PC-3 (cell line): Measurements from ENCODE around the gene RESP18. TPM values are rescaled to one million over a fixed set of nuclear protein-coding genes. Genes with fewer than 3 reads are reported as not detected.
A peak's percentile ranks its signal among the peaks of the same experiment; 100 is the strongest.

Experiments
- ATAC-seq: fragments of 200-7000 bp; cut with Tn5 transposase; 2 replicates; pipeline ENCODE4 v1.9.1; 2020; ENCODE audit warnings: mild to moderate bottlenecking, moderate library complexity
- BruUV-seq: library from RNA; stranded (reverse); fragments of 400-500 nt; replicated peaks from 2 replicates; lab custom pipeline; 2021; lab: Mats Ljungman, UMichigan
- CTCF ChIA-PET: fragments of 300-600 bp; sonication (Branson Sonifier 250); formaldehyde crosslinking; loops from one replicate; lab custom pipeline; 2022; ENCODE audit warnings: antibody characterized with exemption; lab: Charles Lee
- POLR2A ChIA-PET: fragments of 300-600 bp; sonication (Branson Sonifier 250); formaldehyde crosslinking; loops from one replicate; lab custom pipeline; 2022; ENCODE audit warnings: antibody characterized with exemption; ENCODE audit not compliant: unreplicated experiment; lab: Charles Lee
- DNase-seq: peaks from one replicate; pipeline ENCODE4 v3.0.0-alpha.2; 2015
- H2AFZ ChIP-seq: fragments of 300-600 bp; sonication (generic); 2 replicates; pipeline ENCODE4 v1.6.0; 2016; ENCODE audit warnings: antibody characterized with exemption, low read length
- H3F3A ChIP-seq: fragments of 300-600 bp; sonication (generic); one replicate; pipeline ENCODE4 v1.6.0; 2017; ENCODE audit warnings: antibody characterized with exemption, low read length, control low read depth, mild to moderate bottlenecking; ENCODE audit not compliant: unreplicated experiment
- H3K27ac ChIP-seq: fragments of 300-600 bp; sonication (generic); 2 replicates; pipeline ENCODE4 v1.5.1; 2016; ENCODE audit warnings: mild to moderate bottlenecking, low read length
- H3K27me3 ChIP-seq: fragments of 300-600 bp; sonication (generic); 2 replicates; pipeline ENCODE4 v1.6.1; 2016; ENCODE audit warnings: low read length, mixed read lengths
- H3K36me3 ChIP-seq: fragments of 300-600 bp; sonication (generic); 2 replicates; pipeline ENCODE4 v1.6.1; 2016; ENCODE audit warnings: low read depth, mixed run types, low read length, mixed read lengths
- H3K4me1 ChIP-seq: fragments of 300-600 bp; sonication (generic); 2 replicates; pipeline ENCODE4 v1.5.1; 2016; ENCODE audit warnings: low read length; ENCODE audit not compliant: insufficient read depth
- H3K4me2 ChIP-seq: fragments of 300-600 bp; sonication (generic); 2 replicates; pipeline ENCODE4 v1.6.0; 2016; ENCODE audit warnings: low read length
- H3K4me3 ChIP-seq: fragments of 300-600 bp; sonication (generic); 2 replicates; pipeline ENCODE4 v1.5.1; 2016; ENCODE audit warnings: mild to moderate bottlenecking, low read length, mixed read lengths
- H3K79me2 ChIP-seq: fragments of 300-600 bp; sonication (generic); 2 replicates; pipeline ENCODE4 v1.6.1; 2017; ENCODE audit warnings: low read length, mixed read lengths
- H3K9ac ChIP-seq: fragments of 300-600 bp; sonication (generic); 2 replicates; pipeline ENCODE4 v1.6.0; 2016; ENCODE audit warnings: mild to moderate bottlenecking, low read length
- H3K9me2 ChIP-seq: fragments of 300-600 bp; sonication (generic); replicated peaks from 2 replicates; pipeline ENCODE4 v1.6.1; 2016; ENCODE audit warnings: mixed run types, low read length, mixed read lengths
- H3K9me3 ChIP-seq: fragments of 300-600 bp; sonication (generic); 2 replicates; pipeline ENCODE4 v1.6.1; 2016; ENCODE audit warnings: low read length, mixed read lengths
- H4K20me1 ChIP-seq: fragments of 300-600 bp; sonication (generic); 2 replicates; pipeline ENCODE4 v1.6.1; 2016; ENCODE audit warnings: low read length, mixed read lengths
- EZH2 ChIP-seq: fragments of 300-600 bp; sonication (generic); IDR thresholded peaks from one replicate; pipeline ENCODE4 v1.6.1; 2017; ENCODE audit warnings: antibody characterized with exemption, mild to moderate bottlenecking, low read length; ENCODE audit not compliant: unreplicated experiment
- EZH2phosphoT487 ChIP-seq: fragments of 300-600 bp; sonication (generic); IDR thresholded peaks from 2 replicates; pipeline ENCODE4 v1.6.1; 2018; ENCODE audit warnings: mild to moderate bottlenecking, antibody characterized with exemption, low read length, borderline replicate concordance
- intact Hi-C: fragments of 100-400 bp; cut with micrococcal nuclease; formaldehyde crosslinking; loops from 2 replicates; pipeline ENCODE4 v1.9.0; 2023
- total RNA-seq: library from RNA; depleted of rRNA; stranded (reverse); fragments of >200 nt; gene quantifications from 2 replicates; pipeline ENCODE4 v1.2.3, GENCODE V29; 2014
- TF ChIP-seq, protein P1 (sequence below): fragments of 300-600 bp; sonication (generic); conservative IDR thresholded peaks from 2 replicates; pipeline ENCODE4 v1.5.1; 2017; ENCODE audit warnings: antibody characterized with exemption, low read depth, mild to moderate bottlenecking, low read length

Gene RESP18
- total RNA-seq, 1 experiment from 2014 or later, result not detected

DNA sequence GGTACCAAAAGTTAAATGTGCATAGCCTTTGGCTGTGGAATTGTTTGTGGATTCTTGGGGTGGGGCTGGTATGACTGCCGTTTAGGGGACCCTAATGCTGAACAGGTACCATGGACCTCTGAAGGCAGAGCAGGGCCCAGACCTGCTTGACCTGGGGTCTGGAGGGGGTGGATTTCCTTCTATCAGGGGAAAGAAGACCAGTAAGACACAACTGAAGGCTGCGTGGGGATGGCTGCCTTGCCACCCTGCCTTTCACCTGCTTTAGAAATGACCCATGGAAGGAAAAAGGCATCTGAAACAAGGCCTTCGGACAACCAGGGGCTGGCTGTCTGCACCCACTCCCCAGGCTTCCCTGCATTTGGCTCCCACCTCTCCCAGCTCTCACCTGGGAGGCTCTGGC, 17.7 kb upstream of the RESP18 start:
- H4K20me1 ChIP-seq, result no peaks in the 10 kb centered on the region
- no peak overlapping the region for H3K4me3 ChIP-seq
- no peak overlapping the region for H2AFZ ChIP-seq
- ChIA-PET CTCF (interaction anchor here (1.0 kb wide), 1 partner anchor 25 kb away, joined by 3 read pairs; no protein-coding TSS in a partner anchor), POLR2A (interaction anchor here (0.6 kb wide), 1 partner anchor 238 kb away, joined by 6 read pairs; no protein-coding TSS in a partner anchor)
- no peaks in the 10 kb centered on the region for H3K79me2 ChIP-seq
- no peak overlapping the region for H3K27ac ChIP-seq
- no peak for DNase-seq
- H3K9me3 ChIP-seq, result no peaks in the 10 kb centered on the region
- H3K36me3 ChIP-seq, result no peaks in the 10 kb centered on the region
- H3F3A ChIP-seq, result no peaks in the 10 kb centered on the region
- no peaks in the 10 kb centered on the region for H3K27me3 ChIP-seq
- no peak overlapping the region for H3K9ac ChIP-seq
- BruUV-seq, result no TSS peak
- no peaks in the 10 kb centered on the region for H3K9me2 ChIP-seq
- TF ChIP-seq, protein P1, sequence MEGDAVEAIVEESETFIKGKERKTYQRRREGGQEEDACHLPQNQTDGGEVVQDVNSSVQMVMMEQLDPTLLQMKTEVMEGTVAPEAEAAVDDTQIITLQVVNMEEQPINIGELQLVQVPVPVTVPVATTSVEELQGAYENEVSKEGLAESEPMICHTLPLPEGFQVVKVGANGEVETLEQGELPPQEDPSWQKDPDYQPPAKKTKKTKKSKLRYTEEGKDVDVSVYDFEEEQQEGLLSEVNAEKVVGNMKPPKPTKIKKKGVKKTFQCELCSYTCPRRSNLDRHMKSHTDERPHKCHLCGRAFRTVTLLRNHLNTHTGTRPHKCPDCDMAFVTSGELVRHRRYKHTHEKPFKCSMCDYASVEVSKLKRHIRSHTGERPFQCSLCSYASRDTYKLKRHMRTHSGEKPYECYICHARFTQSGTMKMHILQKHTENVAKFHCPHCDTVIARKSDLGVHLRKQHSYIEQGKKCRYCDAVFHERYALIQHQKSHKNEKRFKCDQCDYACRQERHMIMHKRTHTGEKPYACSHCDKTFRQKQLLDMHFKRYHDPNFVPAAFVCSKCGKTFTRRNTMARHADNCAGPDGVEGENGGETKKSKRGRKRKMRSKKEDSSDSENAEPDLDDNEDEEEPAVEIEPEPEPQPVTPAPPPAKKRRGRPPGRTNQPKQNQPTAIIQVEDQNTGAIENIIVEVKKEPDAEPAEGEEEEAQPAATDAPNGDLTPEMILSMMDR, result no peak
- TF ChIP-seq EZH2phosphoT487, result no peak
- no peak for TF ChIP-seq EZH2
- intact Hi-C loops, result no loop called here
- ATAC-seq, result no peak
- H3K4me2 ChIP-seq, result no peak overlapping the region
- H3K4me1 ChIP-seq, result no peaks in the 10 kb centered on the region

DNA sequence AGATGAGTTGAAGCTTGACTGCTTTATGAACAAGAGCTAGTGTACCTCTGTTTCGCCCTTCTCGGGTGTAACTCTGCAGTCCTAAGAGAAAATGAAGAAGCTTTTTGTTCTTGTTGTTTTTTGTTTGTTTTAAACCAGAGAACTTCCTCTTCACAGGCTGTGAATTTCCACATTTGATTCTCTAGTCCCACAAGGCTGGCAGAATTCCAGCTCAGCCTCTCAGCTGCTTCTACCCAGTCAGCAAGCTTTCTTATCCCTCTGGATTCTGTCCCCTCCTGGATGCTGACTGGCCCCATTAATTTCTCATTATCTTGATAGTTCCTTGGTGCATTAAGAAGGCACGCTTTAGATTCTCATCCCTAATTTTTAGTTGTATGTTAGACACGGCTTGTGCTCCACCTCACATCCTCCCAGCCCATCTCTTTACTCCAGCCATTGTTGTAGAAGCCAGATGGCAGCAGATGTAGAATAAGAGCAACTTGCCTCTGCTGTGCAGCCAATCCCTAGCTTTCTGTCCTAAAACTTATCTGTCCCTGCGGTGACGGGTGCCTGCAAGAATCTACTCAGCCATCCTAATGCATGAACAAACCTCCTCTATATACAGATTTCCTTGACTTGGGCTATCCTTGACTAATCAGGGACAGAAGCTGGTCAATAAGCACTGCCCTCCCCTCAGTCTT, 12.3 kb upstream of the RESP18 start:
- no peaks in the 10 kb centered on the region for H4K20me1 ChIP-seq
- no peaks in the 10 kb centered on the region for H3K79me2 ChIP-seq
- no peaks in the 10 kb centered on the region for H3K36me3 ChIP-seq
- ChIA-PET CTCF (interaction anchor here (0.5 to 0.7 kb wide), 2 partner anchors 106 to 167 kb away, joined by 3 to 5 read pairs; no protein-coding TSS in a partner anchor), POLR2A (no interaction called here)
- H3K27ac ChIP-seq, result no peak overlapping the region
- no peak overlapping the region for H3K9ac ChIP-seq
- H3K27me3 ChIP-seq, result no peaks in the 10 kb centered on the region; the same call in 1 of the 2 replicates
- intact Hi-C loops, result no loop called here
- no peaks in the 10 kb centered on the region for H3F3A ChIP-seq
- no peak overlapping the region for H2AFZ ChIP-seq
- no peak overlapping the region for H3K4me3 ChIP-seq
- no peak overlapping the region for H3K4me2 ChIP-seq
- no peak for TF ChIP-seq EZH2phosphoT487
- TF ChIP-seq, protein P1, result no peak
- no peak for TF ChIP-seq EZH2
- no peaks in the 10 kb centered on the region for H3K9me2 ChIP-seq
- H3K4me1 ChIP-seq, result no peaks in the 10 kb centered on the region
- peak; percentile 18 for DNase-seq
- ATAC-seq, result no peak
- H3K9me3 ChIP-seq, result no peaks in the 10 kb centered on the region
- no TSS peak for BruUV-seq

DNA sequence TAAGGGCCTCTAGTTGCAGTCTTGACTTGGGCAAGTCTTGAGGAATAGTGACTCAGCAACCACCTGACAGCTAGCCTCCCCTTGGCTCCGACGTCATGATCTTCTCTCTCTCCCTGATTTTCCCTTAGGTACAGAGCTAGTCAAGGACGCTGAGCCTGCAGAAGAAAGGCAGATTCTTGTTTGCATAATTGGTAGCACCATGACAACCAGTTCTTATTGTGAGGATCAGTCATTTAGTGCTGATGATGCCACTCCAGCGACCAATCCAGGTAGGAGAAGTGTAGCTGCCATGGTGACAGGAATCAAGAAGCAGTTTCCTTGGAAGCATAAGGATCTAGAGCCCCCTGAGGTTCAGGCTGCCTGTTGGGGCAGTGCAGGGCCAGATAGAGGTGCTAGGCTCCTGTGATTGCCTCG, 2.8 kb upstream of the RESP18 start:
- no peak for DNase-seq
- no peak for TF ChIP-seq EZH2phosphoT487
- TF ChIP-seq, protein P1, result no peak
- no peak for TF ChIP-seq EZH2
- Histone ChIP-seq H3K27me3 (peaks cover 15% of the 10 kb centered on the region), H3K36me3 (no peaks in the 10 kb centered on the region), H3F3A (no peaks in the 10 kb centered on the region), H3K79me2 (no peaks in the 10 kb centered on the region), H2AFZ (no peak overlapping the region), H3K4me1 (no peaks in the 10 kb centered on the region), H4K20me1 (no peaks in the 10 kb centered on the region), H3K9me2 (no peaks in the 10 kb centered on the region), H3K27ac (no peak overlapping the region), H3K4me2 (no peak overlapping the region), H3K9me3 (no peaks in the 10 kb centered on the region), H3K4me3 (no peak overlapping the region), H3K9ac (no peak overlapping the region)
- ChIA-PET POLR2A (no interaction called here), CTCF (interaction anchor here (0.6 kb wide), 1 partner anchor 142 kb away, joined by 4 read pairs; no protein-coding TSS in a partner anchor)
- BruUV-seq, result no TSS peak
- ATAC-seq, result no peak
- intact Hi-C loops, result no loop called here
